ENCODE results near the gene HP1BP3.

DNA sequence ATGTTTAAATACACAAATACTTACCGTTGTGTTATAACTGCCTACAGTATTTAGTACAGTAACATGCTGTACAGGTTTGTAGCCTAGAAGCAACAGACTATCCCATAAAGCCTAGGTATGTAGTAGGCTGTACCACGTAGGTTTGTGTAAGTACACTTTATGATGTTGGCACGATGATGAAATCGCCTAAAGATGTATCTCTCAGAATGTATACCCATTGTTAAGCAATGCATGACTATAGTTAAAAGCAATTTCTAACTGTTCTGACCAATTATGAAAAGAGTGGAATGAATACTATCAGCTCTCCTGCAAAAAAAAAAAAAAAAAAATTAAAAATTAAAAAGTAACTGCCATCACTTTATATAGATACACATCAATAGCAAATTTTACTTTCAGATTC, 11.4 kb downstream of the HP1BP3 start:
- TF ChIP-seq, protein P1, sequence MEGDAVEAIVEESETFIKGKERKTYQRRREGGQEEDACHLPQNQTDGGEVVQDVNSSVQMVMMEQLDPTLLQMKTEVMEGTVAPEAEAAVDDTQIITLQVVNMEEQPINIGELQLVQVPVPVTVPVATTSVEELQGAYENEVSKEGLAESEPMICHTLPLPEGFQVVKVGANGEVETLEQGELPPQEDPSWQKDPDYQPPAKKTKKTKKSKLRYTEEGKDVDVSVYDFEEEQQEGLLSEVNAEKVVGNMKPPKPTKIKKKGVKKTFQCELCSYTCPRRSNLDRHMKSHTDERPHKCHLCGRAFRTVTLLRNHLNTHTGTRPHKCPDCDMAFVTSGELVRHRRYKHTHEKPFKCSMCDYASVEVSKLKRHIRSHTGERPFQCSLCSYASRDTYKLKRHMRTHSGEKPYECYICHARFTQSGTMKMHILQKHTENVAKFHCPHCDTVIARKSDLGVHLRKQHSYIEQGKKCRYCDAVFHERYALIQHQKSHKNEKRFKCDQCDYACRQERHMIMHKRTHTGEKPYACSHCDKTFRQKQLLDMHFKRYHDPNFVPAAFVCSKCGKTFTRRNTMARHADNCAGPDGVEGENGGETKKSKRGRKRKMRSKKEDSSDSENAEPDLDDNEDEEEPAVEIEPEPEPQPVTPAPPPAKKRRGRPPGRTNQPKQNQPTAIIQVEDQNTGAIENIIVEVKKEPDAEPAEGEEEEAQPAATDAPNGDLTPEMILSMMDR (IDR thresholded peaks at IDR 0.05 in 8 of 11, conservative IDR thresholded peaks at IDR 0.05 in 3 of 11) = no peak
- TF ChIP-seq POLR2AphosphoS5 (IDR thresholded peaks at IDR 0.05) (no peak), POLR2A (IDR thresholded peaks at IDR 0.05) (no peak)
